K562 (cell line): ENCODE results near the gene CAPN13.

ENCODE experiments used
- CTCF ChIP-seq, 3 experiments: IDR thresholded peaks in 2 of 3; conservative IDR thresholded peaks in 1 of 3; 2 replicates each; pipeline ENCODE4 v1.5.1; 2011 to 2012; ENCODE audit warnings: low read length in 3 of 3, mild to moderate bottlenecking in 3 of 3, control low read depth in 2 of 3, improper control_type of control experiment in 1 of 3, inconsistent platforms in 1 of 3, low read depth in 1 of 3, mixed read lengths in 1 of 3, moderate library complexity in 1 of 3; ENCODE audit not compliant: insufficient read depth in 2 of 3
- ESRRA ChIP-seq: fragments of 450-650 bp; IDR thresholded peaks from 2 replicates; pipeline ENCODE4 v1.6.1; 2014; ENCODE audit warnings: low read depth, mild to moderate bottlenecking, moderate library complexity, borderline replicate concordance
- HDAC6 ChIP-seq: IDR thresholded peaks from 2 replicates; pipeline ENCODE4 v1.6.1; 2012; ENCODE audit warnings: low read depth, mild to moderate bottlenecking, control low read depth, inconsistent platforms, low read length, moderate library complexity
- MAX ChIP-seq: sonication (generic); formaldehyde crosslinking; IDR thresholded peaks from 2 replicates; pipeline ENCODE4 v1.9.0; 2022; ENCODE audit warnings: mild to moderate bottlenecking, missing genetic modification reagents
- TF ChIP-seq, protein P1 (sequence below): fragments of 250-450 bp; sonication (Bioruptor Pico); IDR thresholded peaks from 2 replicates; pipeline ENCODE4 v1.5.0; 2021; ENCODE audit warnings: mild to moderate bottlenecking, moderate library complexity

DNA sequence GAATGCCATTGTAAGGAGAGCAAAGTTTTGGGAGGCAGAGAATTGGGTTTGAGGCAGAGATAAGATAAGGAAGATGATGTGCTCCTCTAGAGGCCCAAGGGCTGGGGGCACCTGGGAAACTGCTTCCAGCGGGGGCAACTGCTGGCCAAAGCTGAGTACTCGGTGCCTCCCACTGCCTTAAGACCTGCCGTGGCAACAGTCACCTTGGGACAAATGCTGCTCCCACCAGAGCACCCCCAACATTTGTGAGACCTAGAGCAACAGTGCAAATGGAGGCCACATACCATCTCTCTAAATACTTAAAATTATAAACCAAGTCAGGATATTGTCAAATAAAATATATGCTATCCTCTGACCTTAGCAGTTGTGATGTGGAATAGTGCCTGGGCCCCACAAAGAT is 127.1 kb downstream of the CAPN13 start:
- TF ChIP-seq HDAC6 (no peak), ESRRA (no peak), CTCF (IDR thresholded peaks at IDR 0.05 in 2 of 3, conservative IDR thresholded peaks at IDR 0.05 in 1 of 3; ENCODE audit: insufficient read depth in 2 of 3, low read depth in 1 of 3, low read length in 3 of 3) (no peak), MAX (CRISPR knock-in tag) (no peak)
- TF ChIP-seq, protein P1, sequence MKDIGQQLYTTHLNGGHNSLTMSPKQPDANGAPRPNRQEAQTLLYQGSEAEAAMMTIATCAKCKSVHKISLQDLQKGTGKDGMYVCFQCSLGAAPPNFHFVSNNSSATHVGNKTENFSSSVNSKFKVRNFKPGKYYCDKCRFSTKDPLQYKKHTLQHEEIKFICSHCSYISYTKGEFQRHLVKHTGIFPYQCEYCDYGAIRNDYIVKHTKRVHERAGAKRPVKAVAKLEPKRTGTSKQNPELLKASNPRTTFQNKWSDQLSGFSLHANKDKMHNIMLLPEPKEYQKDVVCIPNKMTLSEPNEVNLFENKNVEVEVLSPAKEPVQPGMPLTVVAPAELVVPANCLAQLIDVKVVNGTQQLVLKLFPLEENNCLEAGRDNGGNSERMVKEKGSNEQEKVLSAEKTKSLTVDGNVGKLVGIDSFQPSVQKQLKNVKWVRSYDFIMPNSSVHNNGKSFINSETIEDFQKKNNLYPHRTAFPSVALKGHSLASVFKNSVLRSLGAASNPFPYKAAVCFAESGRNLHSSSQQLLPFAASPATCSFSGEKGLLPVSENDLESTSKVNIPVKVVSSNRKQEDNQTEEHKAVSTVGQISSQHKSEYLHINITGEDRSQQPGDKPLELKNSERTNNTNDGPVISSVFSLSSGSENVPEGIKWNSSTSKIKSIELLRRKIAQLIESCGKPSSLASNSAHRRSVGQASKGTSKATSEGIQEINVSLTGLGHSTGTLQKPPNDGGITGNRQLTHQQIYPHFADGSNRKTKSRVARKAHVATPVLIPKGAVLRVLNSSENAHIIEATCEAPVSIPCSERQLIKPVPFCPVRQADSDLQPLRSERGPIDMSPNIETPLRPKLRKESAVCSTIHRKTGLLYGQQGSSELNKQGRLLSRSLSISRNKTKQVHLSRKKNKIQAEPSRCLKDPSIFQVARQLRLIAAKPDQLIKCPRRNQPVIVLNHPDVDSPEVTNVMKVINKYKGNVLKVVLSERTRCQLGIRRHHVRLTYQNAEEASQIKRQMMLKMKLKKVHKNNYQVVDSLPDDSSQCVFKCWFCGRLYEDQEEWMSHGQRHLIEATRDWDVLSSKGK (CRISPR knock-in tag): no peak
